Measurements from ENCODE around the gene CYS1.
"Not testable (repeated sequence)": the region's sequence is repeated elsewhere in the genome, so short reads cannot be mapped to it uniquely, and the experiment has no call there.

CYS1 gene

DNA sequence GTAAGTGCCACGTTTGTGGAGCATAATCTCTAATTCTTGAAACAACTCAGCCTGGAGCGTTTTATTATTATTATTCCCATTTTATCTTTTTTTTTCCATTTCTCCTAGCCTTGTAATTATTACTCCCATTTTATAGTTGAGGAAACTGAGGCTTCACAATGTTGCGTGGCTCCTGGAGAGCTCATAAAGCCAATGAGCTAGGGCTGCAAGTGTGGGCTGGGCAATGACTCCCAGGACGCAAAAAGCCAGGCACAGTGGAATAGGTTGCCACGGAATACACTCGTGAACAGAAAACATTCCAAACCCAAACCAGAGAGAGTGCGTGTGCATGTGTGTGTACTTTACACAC is 50.4 kb downstream of the CYS1 start:
- no peak for DNase-seq (ENCODE audit: low read depth)

DNA sequence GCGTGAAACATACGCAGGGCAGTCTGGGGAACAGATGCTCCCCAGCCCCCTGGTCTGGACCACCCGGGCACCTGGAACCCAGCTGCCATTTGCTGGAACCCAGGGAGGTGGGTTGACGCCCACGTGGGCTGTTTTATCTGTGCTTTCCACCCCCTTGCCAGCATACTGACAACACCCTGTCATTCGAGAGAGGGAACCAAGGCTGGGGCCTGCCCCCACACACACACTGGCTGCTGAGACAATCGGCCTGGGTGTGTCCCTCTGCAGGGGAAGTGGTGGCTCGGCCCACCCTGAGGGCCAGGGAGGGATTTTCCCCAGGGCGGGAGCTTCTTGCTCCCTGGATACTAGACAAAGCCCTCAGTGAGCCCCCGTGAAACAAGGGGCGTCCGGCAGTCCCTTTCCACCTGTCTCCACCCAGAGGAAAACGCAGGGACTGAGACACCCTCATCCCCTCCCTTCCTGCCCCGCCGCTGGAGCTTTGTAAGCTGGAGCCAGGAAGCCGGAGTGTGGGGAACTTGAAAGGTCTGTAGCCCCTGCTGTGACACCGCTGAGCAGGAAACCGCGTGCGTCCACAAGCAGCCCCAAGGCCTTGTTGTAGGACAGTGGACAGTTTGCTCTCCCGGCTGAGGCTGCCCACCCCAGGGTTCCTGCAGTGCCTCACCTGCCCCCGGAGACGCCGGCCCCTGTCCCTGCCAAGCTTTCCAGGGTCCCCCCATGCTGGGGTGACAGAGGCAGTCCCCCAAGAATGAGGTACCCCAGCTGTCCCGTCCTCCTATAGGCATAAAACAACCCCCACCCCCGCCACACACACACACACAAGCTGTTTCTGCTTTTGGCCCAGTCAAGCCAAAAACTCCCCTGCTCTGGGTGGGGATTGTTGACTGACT is 51.0 kb downstream of the CYS1 start:
- DNase-seq (ENCODE audit: low read depth): no peak

DNA sequence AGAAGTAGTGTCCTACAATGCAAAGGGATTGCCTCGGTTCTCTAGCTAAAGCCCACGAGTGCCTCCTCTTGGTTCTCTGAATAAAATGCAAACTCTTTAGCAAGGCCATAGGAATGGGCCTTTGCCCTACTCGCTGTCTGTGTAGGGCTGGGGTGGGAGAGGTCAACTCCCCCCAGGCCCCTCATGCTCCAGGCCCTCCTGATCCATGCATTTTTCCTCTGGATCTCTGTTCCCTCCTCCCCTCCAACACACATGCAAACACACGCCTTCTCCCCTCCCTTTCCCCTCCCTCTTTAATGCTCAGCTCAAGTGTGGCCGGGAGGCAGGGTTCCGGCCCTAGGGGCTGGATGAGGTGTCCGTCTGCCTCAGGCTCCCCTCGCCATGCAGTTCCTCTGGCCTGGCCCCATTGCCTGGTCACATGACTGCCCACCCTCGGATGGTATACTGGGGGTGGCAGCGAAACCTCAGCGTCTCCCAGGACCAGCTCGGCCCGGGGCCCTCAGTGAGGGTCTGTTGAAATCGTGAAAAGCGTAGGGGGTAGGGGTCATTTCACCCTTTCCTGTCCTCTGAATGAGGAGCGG is 51.7 kb downstream of the CYS1 start:
- no peak for DNase-seq (ENCODE audit: low read depth)

DNA sequence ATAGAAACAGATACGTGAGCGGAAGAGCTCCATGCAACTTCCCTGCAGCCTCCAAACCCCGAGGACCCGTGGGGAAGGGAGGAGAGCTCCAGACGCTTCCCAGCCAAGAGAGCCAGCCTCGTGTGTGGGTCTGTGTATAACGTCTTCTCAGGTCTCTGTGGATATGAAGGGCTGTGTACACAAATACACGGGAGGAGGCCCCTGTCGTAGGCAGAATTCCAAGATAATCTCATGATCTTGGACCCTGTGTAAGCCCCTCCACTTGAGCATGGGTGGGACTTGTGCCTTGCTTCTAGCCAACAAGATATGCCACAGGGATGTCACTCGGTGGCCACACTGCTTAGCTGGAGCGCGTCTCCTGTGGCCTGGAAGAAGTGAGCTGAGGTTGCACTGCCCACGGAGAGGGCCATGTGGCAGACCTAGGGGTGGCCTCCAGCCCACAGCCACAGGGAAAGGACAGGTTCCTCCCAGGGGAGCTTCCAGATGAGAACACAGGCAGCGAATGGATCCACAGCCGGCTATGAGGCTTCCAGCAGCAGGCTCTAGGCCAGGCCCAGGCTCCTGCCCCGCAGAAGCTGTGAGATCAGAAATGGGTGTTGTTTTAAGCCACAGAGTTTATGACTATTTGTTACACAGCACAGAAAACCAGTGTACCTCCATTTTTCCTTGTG is 52.4 kb downstream of the CYS1 start:
- DNase-seq (ENCODE audit: low read depth): no peak

DNA sequence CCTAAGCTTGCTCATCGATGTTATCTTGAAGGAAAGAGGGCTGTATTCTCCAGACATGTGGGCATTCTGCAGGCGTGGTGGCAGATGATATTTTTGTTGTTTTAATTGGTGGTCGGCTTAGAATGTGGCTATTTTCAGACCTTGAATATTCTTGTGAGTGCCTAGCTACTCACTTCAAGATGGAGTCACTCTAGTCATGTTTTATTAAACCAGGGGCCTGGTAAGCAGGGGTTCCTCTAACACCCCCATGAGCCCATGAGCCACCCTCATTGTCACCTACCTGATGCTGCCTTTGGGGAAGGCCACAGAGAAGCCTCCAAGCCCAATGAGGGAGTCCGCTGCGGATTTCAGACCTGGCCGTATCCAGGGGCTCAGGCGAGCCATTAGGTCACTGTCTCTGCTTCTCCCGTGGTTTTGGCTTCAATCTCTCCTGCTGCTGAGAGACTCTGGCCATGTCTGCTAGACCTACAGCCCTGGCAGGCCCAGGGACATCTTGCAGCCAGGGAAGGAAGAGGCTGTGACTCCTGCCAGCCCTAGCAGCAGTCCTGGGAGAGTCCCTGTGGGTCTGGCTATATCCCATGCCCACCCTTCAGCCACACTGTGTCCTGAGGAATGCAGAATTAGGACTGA is 53.2 kb downstream of the CYS1 start:
- DNase-seq (ENCODE audit: low read depth): no peak

DNA sequence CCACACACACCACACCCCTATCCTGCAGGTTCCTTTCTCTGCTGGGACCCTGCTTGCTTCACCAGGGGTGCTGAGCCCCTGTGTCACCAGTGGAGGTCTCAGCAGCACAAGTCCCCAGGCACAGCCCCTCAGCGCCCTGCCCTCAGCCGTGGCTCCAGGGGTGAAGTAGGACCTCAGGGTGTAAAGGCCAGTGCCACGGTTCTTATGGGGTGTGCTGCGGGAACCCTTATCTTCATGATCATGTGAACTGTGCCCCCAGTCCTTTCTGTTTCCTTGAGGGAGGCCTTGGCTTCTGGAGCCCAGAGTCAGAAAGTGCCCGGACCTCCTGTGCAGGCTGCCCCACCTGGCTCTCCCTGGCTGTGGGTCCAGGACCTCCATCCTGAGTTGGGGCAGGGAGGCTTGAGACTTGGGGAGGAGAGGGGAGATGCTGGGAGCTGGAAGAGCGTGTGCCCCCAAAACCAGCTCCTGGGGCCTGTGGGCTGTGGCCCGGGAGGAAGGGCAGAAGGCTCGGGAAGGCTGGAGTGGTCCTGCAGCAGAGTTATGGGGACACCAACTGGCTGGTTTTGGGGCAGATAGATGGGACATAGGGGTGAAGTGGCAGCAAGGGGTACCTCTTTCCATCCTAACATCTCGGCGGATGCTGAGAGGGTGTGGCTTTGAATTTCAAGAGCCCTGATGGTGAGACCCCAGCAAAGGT is 57.1 kb downstream of the CYS1 start:
- no peak for DNase-seq (ENCODE audit: low read depth)

DNA sequence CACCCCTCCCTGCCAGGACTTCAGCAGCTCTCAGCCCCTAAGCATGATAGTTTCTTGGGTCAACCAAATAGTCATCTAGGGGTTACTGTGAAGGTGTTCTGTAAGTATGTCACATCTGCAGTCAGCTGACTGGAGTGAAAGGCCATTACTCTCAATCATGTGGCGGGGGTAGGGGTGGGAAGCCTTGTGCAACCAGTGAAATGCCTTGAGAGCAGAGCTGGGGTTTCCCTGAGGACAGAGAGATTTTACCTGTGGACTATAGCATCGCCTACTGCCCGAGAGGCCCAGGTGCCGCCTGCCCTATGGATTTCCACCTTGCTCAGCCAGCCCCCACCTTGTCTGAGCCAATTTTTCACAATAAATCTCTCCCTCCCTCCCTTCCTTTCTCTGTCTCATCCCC is 57.8 kb downstream of the CYS1 start:
- no peak for DNase-seq (ENCODE audit: low read depth)

DNA sequence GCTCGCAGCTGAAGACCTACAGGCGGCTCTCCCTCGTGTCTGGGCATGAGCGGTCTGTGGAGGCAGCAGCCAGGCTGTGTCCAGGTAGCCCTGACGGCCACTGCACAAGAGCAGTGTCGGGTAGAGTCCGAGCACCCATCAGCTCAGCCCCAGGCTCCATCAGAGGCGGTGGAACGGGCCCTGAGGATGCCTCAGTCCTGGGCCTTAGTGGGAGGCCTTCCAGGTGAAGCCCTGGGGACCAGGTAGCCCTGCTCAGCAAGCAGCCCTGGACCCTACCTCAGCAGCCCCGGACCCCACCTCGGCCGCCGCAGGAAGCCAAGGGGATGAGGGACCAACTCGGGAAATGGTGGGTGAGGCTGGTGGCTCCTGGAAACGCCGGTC is 58.2 kb downstream of the CYS1 start:
- no peak for DNase-seq (ENCODE audit: low read depth)

DNA sequence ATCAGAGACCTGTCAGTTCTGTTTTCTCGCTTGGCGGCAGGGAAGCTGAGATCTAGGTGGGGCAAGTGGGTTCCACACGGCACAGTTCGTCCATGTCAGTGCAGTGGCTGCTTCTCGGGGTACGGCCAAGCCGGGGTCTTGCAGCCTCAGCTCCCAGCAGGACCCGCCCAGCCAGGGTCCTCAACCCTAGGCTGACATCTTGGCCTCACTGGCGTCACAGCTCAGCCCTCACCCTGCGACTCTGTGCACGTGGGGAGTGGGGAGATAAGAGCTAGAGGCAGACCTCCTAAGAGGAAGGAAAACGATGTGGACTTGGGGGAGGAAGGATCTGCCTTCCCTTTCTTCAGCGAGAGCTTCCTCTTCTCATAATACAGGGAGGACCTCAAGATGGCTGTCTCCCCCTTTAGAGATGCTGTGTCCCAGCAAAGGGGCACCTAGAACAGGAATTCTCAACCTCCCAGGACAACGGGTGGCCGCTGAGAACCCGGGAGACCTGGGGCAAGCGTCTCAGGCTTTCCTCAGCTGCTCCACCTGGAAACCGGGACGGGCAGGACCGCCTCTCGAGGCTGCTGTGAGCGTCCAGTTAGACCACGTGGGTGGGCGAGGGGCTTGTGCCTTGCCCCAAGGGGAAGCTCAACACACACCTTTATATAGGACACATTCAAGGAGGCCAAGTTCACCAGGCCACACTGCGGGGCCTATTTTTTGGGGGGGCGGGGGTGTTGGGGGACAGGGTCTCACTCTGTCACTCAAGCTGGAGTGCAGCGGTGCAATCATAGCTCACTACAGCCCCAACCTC is 60.4 kb downstream of the CYS1 start:
- DNase-seq (ENCODE audit: low read depth): no peak

DNA sequence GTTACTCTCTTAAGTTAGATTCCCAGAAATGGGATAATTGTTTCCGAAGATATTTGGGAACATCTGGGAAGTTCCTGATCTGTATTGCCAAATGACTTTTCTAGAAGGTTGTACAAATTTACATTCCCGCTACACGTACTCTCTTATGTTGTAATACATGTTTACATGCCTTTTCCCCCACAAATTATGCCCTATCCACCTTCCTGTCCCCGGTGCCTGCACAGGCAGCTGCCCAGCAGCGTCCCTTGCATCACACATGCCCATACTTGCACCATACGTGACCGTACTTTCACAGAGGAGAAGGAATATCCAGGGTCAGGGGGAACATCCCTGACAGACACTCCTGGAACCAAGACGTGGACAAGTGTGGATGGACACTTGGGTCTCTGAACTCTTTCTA is 61.0 kb downstream of the CYS1 start:
- DNase-seq (ENCODE audit: low read depth): no peak

DNA sequence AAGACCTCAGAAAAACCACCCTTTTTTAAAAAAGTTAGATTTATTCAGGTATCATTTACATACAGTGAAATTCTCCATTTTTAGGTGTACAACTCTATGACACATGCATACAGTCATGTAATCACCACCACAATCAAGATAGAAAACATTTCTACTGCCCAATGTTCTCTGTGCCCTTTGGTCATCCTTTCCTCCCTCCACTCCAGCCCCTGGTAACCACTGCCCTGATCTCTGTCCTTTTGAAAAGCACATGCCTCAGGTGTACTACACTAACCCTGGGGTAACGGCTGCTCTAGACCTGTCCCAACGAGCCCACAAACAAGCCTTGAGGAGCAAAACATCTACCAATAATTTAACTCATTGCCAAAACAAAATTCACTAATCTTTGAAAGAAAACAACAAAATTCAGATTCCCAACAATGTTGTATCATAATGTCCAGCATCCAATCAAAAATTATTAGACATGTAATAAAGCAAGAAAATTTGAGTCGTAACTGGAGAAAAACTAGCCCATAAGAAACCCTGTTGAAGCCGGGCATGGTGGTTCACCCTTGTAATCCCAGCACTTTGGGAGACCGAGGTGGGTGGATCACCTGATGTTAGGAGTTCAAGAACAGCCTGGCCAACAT is 62.8 kb downstream of the CYS1 start:
- DNase-seq (ENCODE audit: low read depth): no peak

DNA sequence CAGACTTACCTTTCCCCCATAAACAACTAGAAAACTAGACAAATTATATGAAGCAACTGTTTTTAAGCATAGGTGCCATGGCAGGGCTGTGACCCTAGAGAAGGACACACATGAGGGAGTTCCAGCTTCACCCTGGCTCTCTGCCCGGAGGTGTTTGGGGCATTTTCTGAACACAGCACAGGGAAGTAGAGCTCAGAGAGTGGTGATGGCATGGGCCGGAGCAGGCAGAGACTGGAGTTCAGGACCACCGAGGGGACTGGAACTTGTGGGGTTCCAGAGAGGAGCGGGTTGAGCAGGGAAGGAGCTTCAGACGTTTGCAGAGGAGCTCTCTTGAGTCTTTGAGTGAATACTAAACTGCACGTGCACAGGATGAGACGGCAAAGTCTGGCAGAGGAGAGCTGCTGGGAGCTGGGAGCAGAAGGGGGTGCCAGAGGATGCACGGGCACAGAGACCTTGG is 63.4 kb downstream of the CYS1 start:
- no peak for DNase-seq (ENCODE audit: low read depth)

DNA sequence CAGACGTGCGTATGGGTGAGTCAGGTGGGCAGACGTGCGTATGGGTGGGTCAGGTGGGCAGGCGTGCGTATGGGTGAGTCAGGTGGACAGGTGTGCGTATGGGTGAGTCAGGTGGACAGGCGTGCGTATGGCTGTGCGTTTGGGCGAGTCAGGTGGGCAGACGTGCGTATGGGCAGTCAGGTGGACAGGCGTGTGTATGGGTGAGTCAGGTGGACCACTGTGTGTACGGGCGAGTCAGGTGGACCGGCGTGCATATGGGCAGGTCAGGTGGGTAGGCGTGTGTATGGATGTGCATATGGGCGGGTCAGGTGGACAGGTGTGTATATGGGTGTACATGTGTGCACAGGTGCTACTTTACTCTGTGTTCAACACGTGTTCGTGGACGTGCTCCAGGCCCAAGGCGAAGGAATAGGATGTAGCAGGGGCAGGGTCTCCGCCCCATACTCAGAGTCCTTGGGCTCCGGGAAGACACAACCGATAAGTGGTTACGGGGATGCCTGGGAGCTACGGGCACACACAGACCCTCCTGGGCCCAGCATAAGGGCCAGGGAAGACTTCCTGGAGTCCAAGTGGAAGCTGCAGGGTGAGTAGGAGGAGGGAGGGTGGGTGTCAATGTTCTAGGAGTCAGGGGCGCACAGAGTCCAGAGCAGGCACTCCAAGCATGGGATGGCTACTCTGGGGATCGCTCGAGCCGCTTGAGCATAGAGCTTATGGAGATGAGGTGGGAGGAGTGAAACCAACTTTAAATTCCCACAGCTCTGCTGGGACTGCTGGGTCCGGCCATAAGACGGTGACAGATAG is 64.0 kb downstream of the CYS1 start:
- DNase-seq (ENCODE audit: low read depth): no peak

DNA sequence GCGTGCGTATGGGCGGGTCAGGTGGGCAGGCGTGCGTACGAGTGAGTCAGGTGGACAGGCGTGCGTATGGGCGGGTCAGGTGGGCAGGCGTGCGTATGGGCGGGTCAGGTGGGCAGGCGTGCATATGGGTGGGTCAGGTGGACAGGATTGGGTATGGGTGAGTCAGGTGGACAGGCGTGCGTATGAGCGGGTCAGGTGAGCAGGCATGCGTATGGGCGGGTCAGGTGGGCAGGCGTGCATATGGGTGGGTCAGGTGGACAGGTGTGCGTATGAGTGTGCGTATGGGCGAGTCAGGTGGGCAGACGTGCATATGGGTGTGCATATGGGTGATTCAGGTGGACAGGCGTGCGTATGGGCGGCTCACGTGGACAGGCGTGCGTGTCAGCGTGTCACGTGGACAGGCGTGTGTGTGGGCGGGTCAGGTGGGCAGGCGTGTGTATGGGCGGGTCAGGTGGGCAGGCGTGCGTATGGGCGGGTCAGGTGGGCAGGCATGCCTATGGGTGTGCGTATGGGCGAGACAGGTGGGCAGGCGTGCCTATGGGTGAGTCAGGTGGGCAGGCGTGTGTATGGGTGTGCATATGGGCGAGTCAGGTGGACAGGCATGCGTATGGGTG is 64.7 kb downstream of the CYS1 start:
- DNase-seq (ENCODE audit: low read depth): not testable (repeated sequence)

DNA sequence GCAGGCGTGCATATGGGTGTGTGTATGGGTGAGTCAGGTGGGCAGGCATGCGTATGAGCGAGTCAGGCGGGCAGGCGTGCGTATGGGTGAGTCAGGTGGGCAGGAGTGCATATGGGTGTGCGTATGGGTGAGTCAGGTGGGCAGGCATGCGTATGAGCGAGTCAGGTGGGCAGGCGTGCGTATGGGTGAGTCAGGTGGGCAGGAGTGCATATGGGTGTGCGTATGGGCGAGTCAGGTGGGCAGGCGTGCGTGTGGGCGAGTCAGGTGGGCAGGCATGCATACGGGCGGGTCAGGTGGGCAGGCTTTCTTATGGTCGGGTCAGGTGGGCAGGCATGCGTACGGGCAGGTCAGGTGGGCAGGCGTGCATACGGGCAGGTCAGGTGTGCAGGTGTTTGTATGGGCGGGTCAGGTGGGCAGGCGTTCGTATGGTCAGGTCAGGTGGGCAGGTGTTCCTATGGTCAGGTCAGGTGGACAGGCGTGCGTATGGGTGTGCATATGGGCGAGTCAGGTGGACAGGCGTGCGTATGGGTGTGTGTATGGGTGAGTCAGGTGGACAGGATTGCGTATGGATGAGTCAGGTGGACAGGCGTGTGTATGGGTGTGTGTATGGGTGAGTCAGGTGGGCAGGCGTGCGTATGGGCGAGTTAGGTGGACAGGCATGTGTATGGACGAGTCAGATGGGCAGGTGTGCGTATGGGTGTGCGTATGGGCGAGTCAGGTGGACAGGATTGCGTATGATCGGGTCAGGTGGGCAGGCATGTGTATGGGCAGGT is 65.6 kb downstream of the CYS1 start:
- no peak for DNase-seq (ENCODE audit: low read depth)

DNA sequence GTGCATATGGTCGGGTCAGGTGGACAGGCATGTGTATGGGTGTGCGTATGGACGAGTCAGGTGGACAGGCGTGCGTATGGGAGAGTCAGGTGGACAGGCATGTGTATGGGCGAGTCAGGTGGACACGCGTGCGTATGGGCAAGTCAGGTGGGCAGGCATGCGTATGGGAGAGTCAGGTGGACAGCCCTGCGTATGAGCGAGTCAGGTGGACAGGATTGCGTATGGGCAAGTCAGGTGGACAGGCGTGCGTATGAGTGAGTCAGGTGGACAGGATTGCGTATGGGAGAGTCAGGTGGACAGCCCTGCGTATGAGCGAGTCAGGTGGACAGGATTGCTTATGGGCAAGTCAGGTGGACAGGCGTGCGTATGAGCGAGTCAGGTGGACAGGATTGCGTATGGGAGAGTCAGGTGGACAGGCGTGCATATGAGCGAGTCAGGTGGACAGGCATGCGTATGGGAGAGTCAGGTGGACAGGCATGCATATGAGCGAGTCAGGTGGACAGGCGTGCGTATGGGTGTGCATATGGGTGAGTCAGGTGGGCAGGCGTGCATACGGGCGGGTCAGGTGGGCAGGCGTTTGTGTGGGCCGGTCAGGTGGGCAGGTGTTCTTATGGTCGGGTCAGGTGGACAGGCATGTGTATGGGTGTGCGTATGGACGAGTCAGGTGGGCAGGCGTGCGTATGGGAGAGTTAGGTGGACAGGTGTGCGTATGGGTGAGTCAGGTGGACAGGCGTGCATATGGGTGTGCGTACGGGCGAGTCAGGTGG is 66.4 kb downstream of the CYS1 start:
- DNase-seq (ENCODE audit: low read depth): not testable (repeated sequence)

DNA sequence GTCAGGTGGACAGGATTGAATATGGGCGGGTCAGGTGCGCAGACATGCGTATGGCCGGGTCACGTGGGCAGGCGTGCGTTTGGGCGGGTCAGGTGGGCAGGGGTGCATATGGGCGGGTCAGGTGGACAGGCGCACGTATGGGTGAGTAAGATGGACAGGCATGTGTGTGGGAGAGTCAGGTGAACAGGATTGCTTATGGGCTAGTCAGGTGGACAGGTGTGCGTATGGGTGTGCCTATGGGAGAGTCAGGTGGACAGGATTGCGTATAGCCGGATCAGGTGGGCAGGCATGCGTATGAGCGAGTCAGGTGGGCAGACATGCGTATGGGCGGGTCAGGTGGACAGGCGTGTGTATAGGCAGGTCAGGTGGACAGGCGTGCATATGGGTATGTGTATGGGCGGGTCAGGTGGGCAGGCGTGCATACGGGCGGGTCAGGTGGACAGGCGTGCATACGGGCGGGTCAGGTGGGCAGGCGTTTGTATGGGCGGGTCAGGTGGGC is 67.2 kb downstream of the CYS1 start:
- no peak for DNase-seq (ENCODE audit: low read depth)

Data from HS-27A (cell line).